HG03442 (cell line): ENCODE data around the gene DBX1.
"Not testable (repeated sequence)": the region's sequence is repeated elsewhere in the genome, so short reads cannot be mapped to it uniquely, and the experiment has no call there.

ENCODE experiments used
- ATAC-seq: cut with Tn5 transposase; IDR thresholded peaks from one replicate; pipeline ENCODE4 v1.9.1; 2021; ENCODE audit warnings: mild to moderate bottlenecking, moderate library complexity; ENCODE audit not compliant: unreplicated experiment

The DBX1 gene

GRCh38 chr11:20161923-20162744 lies 1.9 kb upstream of the DBX1 start:
- ATAC-seq, result no peak

- no peak for ATAC-seq
Observed at GRCh38 chr11:20161230-20161918, 1.1 kb upstream of the DBX1 start.

GRCh38 chr11:20159466-20160381 lies 551 bp downstream of the DBX1 start:
- ATAC-seq, result no peak

GRCh38 chr11:20158597-20159257 lies 1.5 kb downstream of the DBX1 start:
- ATAC-seq, result no peak

GRCh38 chr11:20157728-20158127 lies 2.5 kb downstream of the DBX1 start:
- ATAC-seq, result no peak

GRCh38 chr11:20156876-20157613 lies 3.2 kb downstream of the DBX1 start:
- ATAC-seq, result no peak

- ATAC-seq, result no peak
Observed at GRCh38 chr11:20156280-20156875, 3.9 kb downstream of the DBX1 start.

GRCh38 chr11:20155683-20156279 lies 4.5 kb downstream of the DBX1 start:
- no peak for ATAC-seq

GRCh38 chr11:20154381-20154780 lies 5.9 kb downstream of the DBX1 start:
- no peak for ATAC-seq

- ATAC-seq, result no peak
Observed at GRCh38 chr11:20138707-20139106, 21.6 kb downstream of the DBX1 start.

GRCh38 chr11:20137637-20138036 lies 22.6 kb downstream of the DBX1 start:
- no peak for ATAC-seq

- ATAC-seq, result no peak
Observed at GRCh38 chr11:20134991-20135736, 25.1 kb downstream of the DBX1 start.

GRCh38 chr11:20132667-20133039 lies 27.6 kb downstream of the DBX1 start:
- no peak for ATAC-seq

GRCh38 chr11:20131788-20132666 lies 28.2 kb downstream of the DBX1 start:
- no peak for ATAC-seq

- ATAC-seq, result no peak
Observed at GRCh38 chr11:20129665-20130064, 30.6 kb downstream of the DBX1 start.

- ATAC-seq, result not testable (repeated sequence)
Observed at GRCh38 chr11:20128528-20128825, 31.8 kb downstream of the DBX1 start.

GRCh38 chr11:20127671-20128527 lies 32.4 kb downstream of the DBX1 start:
- ATAC-seq, result peak; percentile 76
